OCI-LY1 (cell line): Measurements from ENCODE around the gene ACAP2.
"Not testable (repeated sequence)": the region's sequence is repeated elsewhere in the genome, so short reads cannot be mapped to it uniquely, and the experiment has no call there.

Source experiments
- H2AFZ ChIP-seq: fragments of 200-600 bp; sonication (generic), shearing (Covaris generic); 2 replicates; pipeline ENCODE4 v1.6.0; 2014; ENCODE audit warnings: antibody characterized with exemption, mild to moderate bottlenecking, low read length
- H3F3A ChIP-seq: fragments of 200-600 bp; sonication (generic), shearing (Covaris generic); 2 replicates; pipeline ENCODE4 v1.6.0; 2014; ENCODE audit warnings: mild to moderate bottlenecking, antibody characterized with exemption, low read length, moderate library complexity; ENCODE audit not compliant: insufficient read depth
- H3K27ac ChIP-seq: fragments of 200-600 bp; sonication (generic); 2 replicates; pipeline ENCODE4 v1.5.1; 2014; ENCODE audit warnings: low read length, mixed run types, mild to moderate bottlenecking, low read depth; ENCODE audit not compliant: poor library complexity, severe bottlenecking
- H3K27me3 ChIP-seq: fragments of 200-600 bp; sonication (generic); 2 replicates; pipeline ENCODE4 v1.6.0; 2014; ENCODE audit warnings: antibody characterized with exemption, mild to moderate bottlenecking, low read length, moderate library complexity; ENCODE audit not compliant: insufficient read depth
- H3K36me3 ChIP-seq: fragments of 200-600 bp; sonication (generic); 2 replicates; pipeline ENCODE4 v1.6.1; 2014; ENCODE audit warnings: mild to moderate bottlenecking, antibody characterized with exemption, low read length, moderate library complexity, mixed read lengths; ENCODE audit not compliant: insufficient read depth
- H3K4me1 ChIP-seq: fragments of 200-600 bp; sonication (generic); 2 replicates; pipeline ENCODE4 v1.5.1; 2014; ENCODE audit warnings: mild to moderate bottlenecking, low read length, moderate library complexity; ENCODE audit not compliant: insufficient read depth, severe bottlenecking
- H3K4me2 ChIP-seq: fragments of 200-600 bp; sonication (generic), shearing (Covaris generic); 2 replicates; pipeline ENCODE4 v1.6.1; 2014; ENCODE audit warnings: low read length
- H3K4me3 ChIP-seq: fragments of 200-600 bp; sonication (generic); 2 replicates; pipeline ENCODE4 v1.5.1; 2014; ENCODE audit warnings: low read length, low read depth, mild to moderate bottlenecking, mixed read lengths; ENCODE audit not compliant: poor library complexity, severe bottlenecking
- H3K79me2 ChIP-seq: fragments of 200-600 bp; shearing (Covaris generic); 2 replicates; pipeline ENCODE4 v1.6.1; 2016; ENCODE audit warnings: mixed run types, low read length, mixed read lengths; ENCODE audit not compliant: insufficient read depth
- H3K9ac ChIP-seq: fragments of 200-600 bp; sonication (generic), shearing (Covaris generic); 2 replicates; pipeline ENCODE4 v1.6.1; 2014; ENCODE audit warnings: mild to moderate bottlenecking, low read length, mixed read lengths
- H3K9me2 ChIP-seq: fragments of 200-600 bp; sonication (generic), shearing (Covaris generic); 2 replicates; pipeline ENCODE4 v1.6.1; 2014; ENCODE audit warnings: low read depth, mild to moderate bottlenecking, low read length, mixed read lengths
- H3K9me3 ChIP-seq: fragments of 200-600 bp; shearing (Covaris generic); 2 replicates; pipeline ENCODE4 v1.6.1; 2014; ENCODE audit warnings: low read length, mixed read lengths
- H4K20me1 ChIP-seq: fragments of 200-600 bp; sonication (generic), shearing (Covaris generic); 2 replicates; pipeline ENCODE4 v1.6.0; 2016; ENCODE audit warnings: mild to moderate bottlenecking, low read length; ENCODE audit not compliant: insufficient read depth
- EZH2 ChIP-seq: fragments of 200-600 bp; sonication (generic), shearing (Covaris generic); IDR thresholded peaks from 2 replicates; pipeline ENCODE4 v1.8.0; 2017; ENCODE audit warnings: borderline replicate concordance, mixed run types, mild to moderate bottlenecking, antibody characterized with exemption, low read length, moderate library complexity, mixed read lengths
- TF ChIP-seq, protein P1 (sequence below): fragments of 200-600 bp; sonication (generic), shearing (Covaris generic); IDR thresholded peaks from 2 replicates; pipeline ENCODE4 v1.5.1; 2017; ENCODE audit warnings: mild to moderate bottlenecking, antibody characterized with exemption, low read length, moderate library complexity, mixed read lengths

ACAP2 gene

DNA sequence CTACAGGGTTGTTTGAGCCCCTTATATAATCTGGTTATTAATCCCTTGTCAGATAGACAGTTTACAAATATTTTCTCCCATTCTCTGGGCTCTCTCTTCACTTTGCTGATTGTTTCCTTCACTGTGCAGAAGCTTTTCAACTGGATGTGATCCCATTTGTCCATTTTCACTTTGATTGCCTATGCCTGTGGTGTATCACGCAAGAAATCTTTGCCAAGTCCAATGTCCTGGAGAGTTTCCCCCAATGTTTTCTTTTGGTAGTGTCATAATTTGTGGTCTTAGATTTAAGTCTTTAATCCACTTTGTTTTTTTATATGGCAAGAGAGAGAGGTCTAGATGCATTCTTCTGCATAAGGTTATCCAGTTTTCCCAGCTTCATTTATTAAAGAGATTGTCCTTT, 212.6 kb downstream of the ACAP2 start:
- no peak for TF ChIP-seq EZH2
- TF ChIP-seq, protein P1, sequence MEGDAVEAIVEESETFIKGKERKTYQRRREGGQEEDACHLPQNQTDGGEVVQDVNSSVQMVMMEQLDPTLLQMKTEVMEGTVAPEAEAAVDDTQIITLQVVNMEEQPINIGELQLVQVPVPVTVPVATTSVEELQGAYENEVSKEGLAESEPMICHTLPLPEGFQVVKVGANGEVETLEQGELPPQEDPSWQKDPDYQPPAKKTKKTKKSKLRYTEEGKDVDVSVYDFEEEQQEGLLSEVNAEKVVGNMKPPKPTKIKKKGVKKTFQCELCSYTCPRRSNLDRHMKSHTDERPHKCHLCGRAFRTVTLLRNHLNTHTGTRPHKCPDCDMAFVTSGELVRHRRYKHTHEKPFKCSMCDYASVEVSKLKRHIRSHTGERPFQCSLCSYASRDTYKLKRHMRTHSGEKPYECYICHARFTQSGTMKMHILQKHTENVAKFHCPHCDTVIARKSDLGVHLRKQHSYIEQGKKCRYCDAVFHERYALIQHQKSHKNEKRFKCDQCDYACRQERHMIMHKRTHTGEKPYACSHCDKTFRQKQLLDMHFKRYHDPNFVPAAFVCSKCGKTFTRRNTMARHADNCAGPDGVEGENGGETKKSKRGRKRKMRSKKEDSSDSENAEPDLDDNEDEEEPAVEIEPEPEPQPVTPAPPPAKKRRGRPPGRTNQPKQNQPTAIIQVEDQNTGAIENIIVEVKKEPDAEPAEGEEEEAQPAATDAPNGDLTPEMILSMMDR, result no peak
- peaks cover 4% of the 10 kb centered on the region; the same call in 1 of the 2 replicates for H3K9me2 ChIP-seq

DNA sequence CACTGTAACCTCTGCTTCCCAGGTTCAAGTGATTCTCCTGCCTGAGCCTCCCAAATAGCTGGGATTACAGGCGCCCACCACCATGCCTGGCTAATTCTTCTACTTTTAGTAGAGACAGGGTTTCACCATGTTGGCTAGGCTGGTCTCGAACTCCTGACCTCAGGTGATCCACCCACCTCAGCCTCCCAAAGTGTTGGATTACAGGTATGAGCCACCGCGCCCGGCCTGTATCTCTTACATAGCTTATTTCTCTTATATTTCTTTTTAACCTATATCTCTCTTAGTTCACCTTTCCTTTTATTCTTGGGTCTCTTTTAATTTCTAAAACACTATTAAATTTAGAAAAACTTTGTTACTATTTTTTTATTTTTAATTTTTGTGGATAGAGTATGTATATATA, 213.9 kb downstream of the ACAP2 start:
- H3K4me2 ChIP-seq, H3K36me3 ChIP-seq, H3F3A ChIP-seq, H3K27me3 ChIP-seq, H3K9ac ChIP-seq, H3K79me2 ChIP-seq, H3K4me1 ChIP-seq, H3K27ac ChIP-seq, H3K9me2 ChIP-seq, H3K9me3 ChIP-seq, H4K20me1 ChIP-seq, H3K4me3 ChIP-seq, H2AFZ ChIP-seq: not testable (repeated sequence)

More for the DNA sequence above, 212.6 kb downstream of the ACAP2 start:
- Histone ChIP-seq H3K27ac (no peak overlapping the region), H3K79me2 (no peaks in the 10 kb centered on the region), H3K36me3 (no peaks in the 10 kb centered on the region), H3K9ac (no peak overlapping the region), H3K4me1 (no peaks in the 10 kb centered on the region), H3K27me3 (no peaks in the 10 kb centered on the region), H3K4me2 (no peak overlapping the region), H3K4me3 (no peak overlapping the region), H3K9me3 (0 out of 2 replicates have a peak, but pooled peaks cover 2% of the 10 kb centered on the region), H3F3A (no peaks in the 10 kb centered on the region), H4K20me1 (no peaks in the 10 kb centered on the region), H2AFZ (no peak overlapping the region)

DNA sequence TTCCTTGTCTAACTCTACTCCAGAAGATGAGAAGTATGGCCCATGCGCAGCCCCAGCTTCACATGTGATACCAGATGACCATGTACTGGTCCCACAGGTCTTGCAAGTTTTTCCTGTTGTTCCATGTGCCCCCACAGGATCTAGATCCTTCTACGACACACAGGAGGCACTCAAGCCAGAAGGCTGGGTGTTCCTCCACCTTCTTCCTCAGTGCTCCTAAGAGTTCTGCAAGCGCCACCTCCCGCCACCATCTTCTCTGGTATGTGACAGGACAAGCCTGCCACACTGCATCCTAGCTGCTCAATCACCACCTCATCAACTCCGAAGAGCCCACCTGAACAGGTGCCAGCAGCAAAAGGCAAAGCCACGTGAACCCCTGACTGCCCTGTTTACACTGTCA, 214.9 kb downstream of the ACAP2 start:
- Histone ChIP-seq H3K9me2 (no peaks in the 10 kb centered on the region), H3K27ac (no peak overlapping the region), H3K4me3 (no peak overlapping the region), H3K4me1 (no peaks in the 10 kb centered on the region), H3K79me2 (no peaks in the 10 kb centered on the region), H3K4me2 (no peak overlapping the region), H3K9ac (no peak overlapping the region), H3K9me3 (no peaks in the 10 kb centered on the region), H3K27me3 (no peaks in the 10 kb centered on the region), H3F3A (no peaks in the 10 kb centered on the region), H4K20me1 (no peaks in the 10 kb centered on the region), H3K36me3 (no peaks in the 10 kb centered on the region), H2AFZ (no peak overlapping the region)
- TF ChIP-seq EZH2, result no peak
- TF ChIP-seq, protein P1, result no peak

DNA sequence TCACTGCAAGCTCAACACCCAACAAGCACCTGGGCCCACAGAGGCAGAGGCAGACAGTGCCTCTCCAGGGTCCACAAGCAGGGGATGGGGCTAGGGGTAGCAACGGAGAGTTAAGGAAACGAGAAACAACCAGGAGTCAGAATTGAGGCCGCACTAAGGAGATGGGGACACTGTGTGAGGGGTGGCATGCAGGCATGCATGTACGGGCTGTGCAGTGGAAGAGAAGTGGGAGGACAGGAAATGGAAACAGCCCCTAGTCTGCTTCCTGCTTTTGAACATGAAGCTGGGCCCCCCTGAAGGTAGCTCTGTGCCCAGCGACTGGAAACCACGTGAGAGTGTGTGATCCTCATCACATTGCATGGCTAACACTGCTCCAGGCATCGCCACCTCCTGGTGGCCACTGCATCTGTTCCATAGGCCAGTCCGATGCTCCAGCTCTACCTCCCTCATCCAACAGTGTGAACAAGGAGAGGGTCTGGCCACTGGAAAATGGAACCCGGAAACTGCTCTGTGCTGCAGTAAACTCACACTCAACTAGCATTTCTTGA, 215.8 kb downstream of the ACAP2 start:
- no peak overlapping the region for H3K9ac ChIP-seq
- H3K9me3 ChIP-seq, result no peaks in the 10 kb centered on the region
- TF ChIP-seq EZH2, result no peak
- TF ChIP-seq, protein P1, result peak; percentile 18; the same call in 1 of the 2 replicates
- no peak overlapping the region for H3K27ac ChIP-seq
- no peak overlapping the region for H3K4me2 ChIP-seq
- no peaks in the 10 kb centered on the region for H3K27me3 ChIP-seq
- no peaks in the 10 kb centered on the region for H3K9me2 ChIP-seq
- no peaks in the 10 kb centered on the region for H3K4me1 ChIP-seq
- H3K79me2 ChIP-seq, result no peaks in the 10 kb centered on the region
- no peaks in the 10 kb centered on the region for H3K36me3 ChIP-seq
- H2AFZ ChIP-seq, result no peak overlapping the region
- H4K20me1 ChIP-seq, result no peaks in the 10 kb centered on the region
- no peaks in the 10 kb centered on the region for H3F3A ChIP-seq
- H3K4me3 ChIP-seq, result no peak overlapping the region
